HG03064 (cell line): ENCODE results near the gene RSPH9.
"Not testable (repeated sequence)": the region's sequence is repeated elsewhere in the genome, so short reads cannot be mapped to it uniquely, and the experiment has no call there.

Experiments
- ATAC-seq: cut with Tn5 transposase; IDR thresholded peaks from one replicate; pipeline ENCODE4 v1.9.1; 2021; ENCODE audit warnings: low read depth; ENCODE audit not compliant: unreplicated experiment

The RSPH9 gene

GRCh38 chr6:43682724-43683429, 38.0 kb downstream of the RSPH9 start:
- no peak for ATAC-seq

GRCh38 chr6:43683708-43684455, 39.0 kb downstream of the RSPH9 start:
- ATAC-seq: no peak

- ATAC-seq: no peak
Observed at GRCh38 chr6:43687079-43687436, 42.2 kb downstream of the RSPH9 start.

GRCh38 chr6:43687437-43688347, 42.9 kb downstream of the RSPH9 start, which contains the start of gene MRPS18A:
Gene MRPS18A, minus strand, starts transcription at chr6:43687791. Its CDS starts 12 bp downstream, at chr6:43687779.
- ATAC-seq: peak; percentile 87

- ATAC-seq: no peak
Observed at GRCh38 chr6:43689421-43689820, 44.6 kb downstream of the RSPH9 start.

- ATAC-seq: no peak
Observed at GRCh38 chr6:43695215-43695966, 50.6 kb downstream of the RSPH9 start.

- no peak for ATAC-seq
Observed at GRCh38 chr6:43695967-43696291, 51.1 kb downstream of the RSPH9 start.

- no peak for ATAC-seq
Observed at GRCh38 chr6:43697421-43697820, 52.6 kb downstream of the RSPH9 start.

GRCh38 chr6:43698584-43699349, 53.9 kb downstream of the RSPH9 start:
- no peak for ATAC-seq

- no peak for ATAC-seq
Observed at GRCh38 chr6:43699564-43700186, 54.8 kb downstream of the RSPH9 start.

GRCh38 chr6:43700939-43701560, 56.2 kb downstream of the RSPH9 start:
- ATAC-seq: not testable (repeated sequence)

GRCh38 chr6:43702171-43702533, 57.3 kb downstream of the RSPH9 start:
- ATAC-seq: no peak

- ATAC-seq: no peak
Observed at GRCh38 chr6:43702534-43703440, 58.0 kb downstream of the RSPH9 start.

- no peak for ATAC-seq
Observed at GRCh38 chr6:43703512-43704429, 58.9 kb downstream of the RSPH9 start.

GRCh38 chr6:43705996-43706395, 61.2 kb downstream of the RSPH9 start:
- ATAC-seq: no peak

- ATAC-seq: no peak
Observed at GRCh38 chr6:43706788-43707187, 62.0 kb downstream of the RSPH9 start.

GRCh38 chr6:43707269-43707668, 62.4 kb downstream of the RSPH9 start:
- no peak for ATAC-seq
